GM23338 (cell line): ENCODE results near the gene F2. TPM values are rescaled to one million over a fixed set of nuclear protein-coding genes. Genes with fewer than 3 reads are reported as not detected.

Source experiments
- ATAC-seq: fragments of 200-7000 bp; cut with Tn5 transposase; 3 replicates; pipeline ENCODE4 v1.9.1; 2020
- DNase-seq: peaks from one replicate; pipeline ENCODE4 v3.0.0-alpha.2; 2015; ENCODE audit warnings: low spot score
- H2AFZ ChIP-seq: fragments of 200-600 bp; sonication (generic); 2 replicates; pipeline ENCODE4 v1.8.0; 2016; ENCODE audit warnings: antibody characterized with exemption, mild to moderate bottlenecking, moderate library complexity
- H3F3A ChIP-seq: fragments of 200-600 bp; sonication (generic); replicated peaks from 2 replicates; pipeline ENCODE4 v1.8.0; 2017; ENCODE audit warnings: antibody characterized with exemption, mixed run types, low read depth
- H3K27ac ChIP-seq: fragments of 200-600 bp; sonication (generic); 2 replicates; pipeline ENCODE4 v1.6.1; 2016; ENCODE audit warnings: low read depth
- H3K27me3 ChIP-seq: fragments of 200-600 bp; sonication (generic); 2 replicates; pipeline ENCODE4 v1.8.0; 2016; ENCODE audit warnings: mild to moderate bottlenecking, mixed run types, moderate library complexity; ENCODE audit not compliant: insufficient read depth
- H3K36me3 ChIP-seq: fragments of 200-600 bp; sonication (generic); 2 replicates; pipeline ENCODE4 v1.8.0; 2016; ENCODE audit warnings: mild to moderate bottlenecking; ENCODE audit not compliant: insufficient read depth
- H3K4me1 ChIP-seq: fragments of 200-600 bp; sonication (generic); 2 replicates; pipeline ENCODE4 v1.8.0; 2016; ENCODE audit warnings: mild to moderate bottlenecking, moderate library complexity; ENCODE audit not compliant: insufficient read depth
- H3K4me2 ChIP-seq: fragments of 200-600 bp; sonication (generic); 2 replicates; pipeline ENCODE4 v1.7.1; 2017; ENCODE audit warnings: mixed run types
- H3K4me3 ChIP-seq: fragments of 200-600 bp; sonication (generic); 2 replicates; pipeline ENCODE4 v1.6.1; 2016; ENCODE audit warnings: mixed run types
- H3K79me2 ChIP-seq: fragments of 200-600 bp; sonication (generic); replicated peaks from 2 replicates; pipeline ENCODE4 v1.8.0; 2017; ENCODE audit warnings: mild to moderate bottlenecking; ENCODE audit not compliant: insufficient read depth
- H3K9me2 ChIP-seq: fragments of 200-600 bp; sonication (generic); 2 replicates; pipeline ENCODE4 v1.8.0; 2017; ENCODE audit not compliant: insufficient read depth
- H4K20me1 ChIP-seq: fragments of 200-600 bp; sonication (generic); replicated peaks from 2 replicates; pipeline ENCODE4 v1.8.0; 2017; ENCODE audit warnings: mild to moderate bottlenecking; ENCODE audit not compliant: insufficient read depth
- H3K27ac Mint-ChIP-seq: 2 replicates; pipeline ENCODE4 v1.8.0; 2020; ENCODE audit warnings: inconsistent platforms, mild to moderate bottlenecking, moderate library complexity, mixed read lengths
- H3K27me3 Mint-ChIP-seq: 3 replicates; pipeline ENCODE4 v1.8.0; 2022; ENCODE audit warnings: low read depth, mild to moderate bottlenecking, moderate library complexity, mixed read lengths, inconsistent platforms; ENCODE audit not compliant: insufficient read depth, poor library complexity
- H3K36me3 Mint-ChIP-seq: 3 replicates; pipeline ENCODE4 v1.8.0; 2021; ENCODE audit warnings: low read depth, mild to moderate bottlenecking, inconsistent platforms, moderate library complexity, mixed read lengths
- H3K4me1 Mint-ChIP-seq: 3 replicates; pipeline ENCODE4 v1.8.0; 2020; ENCODE audit warnings: mild to moderate bottlenecking, inconsistent platforms, mixed read lengths
- H3K4me3 Mint-ChIP-seq: 3 replicates; pipeline ENCODE4 v1.8.0; 2021; ENCODE audit warnings: moderate library complexity, mild to moderate bottlenecking, inconsistent platforms, mixed read lengths
- H3K9me3 Mint-ChIP-seq: 3 replicates; pipeline ENCODE4 v1.8.0; 2020; ENCODE audit warnings: moderate library complexity, mild to moderate bottlenecking, inconsistent platforms, mixed read lengths
- CREB1 ChIP-seq: fragments of 250-450 bp; sonication (Bioruptor Pico); IDR thresholded peaks from 2 replicates; pipeline ENCODE4 v1.5.0; 2020; ENCODE audit warnings: low read depth, mild to moderate bottlenecking, moderate library complexity
- CTCF ChIP-seq, 2 experiments: fragments of 200-600 bp in 1 of 2; sonication (generic) in 1 of 2; conservative IDR thresholded peaks; 2 replicates each; pipeline versions ENCODE4 v1.5.1 to v1.6.1; 2016 to 2017; ENCODE audit warnings: antibody characterized with exemption in 2 of 2, low read depth in 2 of 2, mild to moderate bottlenecking in 2 of 2, moderate library complexity in 1 of 2
- EZH2 ChIP-seq: fragments of 200-600 bp; sonication (generic); IDR thresholded peaks from one replicate; pipeline ENCODE4 v1.8.0; 2017; ENCODE audit warnings: antibody characterized with exemption, mild to moderate bottlenecking, low read depth; ENCODE audit not compliant: unreplicated experiment
- JUNB ChIP-seq: IDR thresholded peaks from one replicate; pipeline ENCODE4 v1.6.1; 2016; ENCODE audit warnings: antibody characterized with exemption; ENCODE audit not compliant: unreplicated experiment
- NANOG ChIP-seq: IDR thresholded peaks from 2 replicates; pipeline ENCODE4 v1.6.1; 2016; ENCODE audit warnings: antibody characterized with exemption, borderline replicate concordance
- POLR2AphosphoS5 ChIP-seq: IDR thresholded peaks from 2 replicates; pipeline ENCODE4 v1.6.1; 2016; ENCODE audit warnings: antibody characterized with exemption, low read depth
- STAT1 ChIP-seq: IDR thresholded peaks from one replicate; pipeline ENCODE4 v1.6.1; 2016; ENCODE audit warnings: antibody characterized with exemption; ENCODE audit not compliant: unreplicated experiment
- ZNF114 ChIP-seq: fragments of 250-450 bp; sonication (Bioruptor Pico); IDR thresholded peaks from 2 replicates; pipeline ENCODE4 v1.5.0; 2020; ENCODE audit warnings: mild to moderate bottlenecking, moderate library complexity
- ZNF331 ChIP-seq: fragments of 250-450 bp; sonication (Bioruptor Pico); IDR thresholded peaks from 2 replicates; pipeline ENCODE4 v1.5.0; 2020; ENCODE audit warnings: low read depth, mild to moderate bottlenecking, moderate library complexity
- ZNF462 ChIP-seq: fragments of 250-450 bp; sonication (Bioruptor Pico); IDR thresholded peaks from 2 replicates; pipeline ENCODE4 v1.5.0; 2020; ENCODE audit warnings: mild to moderate bottlenecking, moderate library complexity
- polyA plus RNA-seq: library from polyadenylated mRNA; unstranded; fragments of >200 nt; fragmentation: Nextera tagmentation; extraction: Ambion mirVana; gene quantifications from 2 replicates; pipeline ENCODE4 v1.2.1, GENCODE V29; 2016
- total RNA-seq: library from RNA; depleted of rRNA; stranded (reverse); fragments of >200 nt; shearing (Covaris generic); gene quantifications from 2 replicates; pipeline ENCODE4 v1.2.3, GENCODE V29; 2014
- TF ChIP-seq, protein P1 (sequence below): IDR thresholded peaks from 2 replicates; pipeline ENCODE4 v1.6.1; 2016; ENCODE audit warnings: antibody characterized with exemption

Gene F2
- total and polyA plus RNA-seq, 2 experiments from 2014 or later, result 0.21 TPM; not detected in 1

DNA sequence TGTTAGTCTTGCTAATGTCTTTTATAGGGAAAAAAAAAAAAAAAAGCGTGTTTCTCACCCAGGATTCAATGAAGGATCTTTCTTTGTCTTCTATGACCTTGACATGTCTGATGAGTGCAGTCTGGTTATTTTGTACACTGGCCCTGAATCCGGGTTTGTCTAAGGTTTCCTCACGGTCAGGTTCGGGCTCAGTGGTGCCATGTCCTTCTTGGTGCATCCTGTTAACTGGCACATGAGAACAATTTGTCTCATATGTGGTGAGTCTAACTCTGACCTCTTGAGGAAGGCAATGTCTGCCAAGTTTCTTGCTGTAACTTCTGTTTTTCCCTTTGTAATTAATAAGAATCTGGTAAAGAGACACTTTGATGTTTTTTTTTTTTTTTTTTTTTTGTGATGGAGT lies 12.5 kb downstream of the F2 start (continued):
- no peak for TF ChIP-seq CTCF (conservative IDR thresholded peaks at IDR 0.05; ENCODE audit: low read depth in 2 of 2)
- TF ChIP-seq CREB1 (CRISPR knock-in tag), result no peak
- TF ChIP-seq, protein P1, sequence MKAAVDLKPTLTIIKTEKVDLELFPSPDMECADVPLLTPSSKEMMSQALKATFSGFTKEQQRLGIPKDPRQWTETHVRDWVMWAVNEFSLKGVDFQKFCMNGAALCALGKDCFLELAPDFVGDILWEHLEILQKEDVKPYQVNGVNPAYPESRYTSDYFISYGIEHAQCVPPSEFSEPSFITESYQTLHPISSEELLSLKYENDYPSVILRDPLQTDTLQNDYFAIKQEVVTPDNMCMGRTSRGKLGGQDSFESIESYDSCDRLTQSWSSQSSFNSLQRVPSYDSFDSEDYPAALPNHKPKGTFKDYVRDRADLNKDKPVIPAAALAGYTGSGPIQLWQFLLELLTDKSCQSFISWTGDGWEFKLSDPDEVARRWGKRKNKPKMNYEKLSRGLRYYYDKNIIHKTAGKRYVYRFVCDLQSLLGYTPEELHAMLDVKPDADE, result no peak
- TF ChIP-seq POLR2AphosphoS5, result no peak

GRCh38 chr11:46733234-46733633 lies 14.2 kb downstream of the F2 start:
- Histone ChIP-seq H4K20me1 (no peaks in the 10 kb centered on the region), H3K27ac (no peak overlapping the region), H3K36me3 (no peaks in the 10 kb centered on the region), H3K27me3 (no peaks in the 10 kb centered on the region), H3K4me2 (no peak overlapping the region), H3K4me1 (no peaks in the 10 kb centered on the region), H3K4me3 (no peak overlapping the region), H3K9me2 (no peaks in the 10 kb centered on the region), H3F3A (no peaks in the 10 kb centered on the region), H3K79me2 (no peaks in the 10 kb centered on the region), H2AFZ (no peak overlapping the region)
- Mint-ChIP-seq H3K9me3 (no peaks in the 10 kb centered on the region), H3K27ac (no peak overlapping the region), H3K36me3 (no peaks in the 10 kb centered on the region), H3K27me3 (peaks cover 2% of the 10 kb centered on the region), H3K4me1 (no peaks in the 10 kb centered on the region), H3K4me3 (no peak overlapping the region)
- ATAC-seq (no peak), DNase-seq (no peak)
- no peak for TF ChIP-seq ZNF114 (CRISPR knock-in tag)
- TF ChIP-seq CREB1 (CRISPR knock-in tag), result no peak
- TF ChIP-seq STAT1, result no peak
- no peak for TF ChIP-seq ZNF462 (CRISPR knock-in tag)
- TF ChIP-seq POLR2AphosphoS5, result no peak
- TF ChIP-seq ZNF331, result no peak
- TF ChIP-seq CTCF (conservative IDR thresholded peaks at IDR 0.05; ENCODE audit: low read depth in 2 of 2), result no peak
- no peak for TF ChIP-seq EZH2
- no peak for TF ChIP-seq NANOG
- TF ChIP-seq JUNB, result no peak
